ENCODE results near the gene CCL14. TPM values are rescaled to one million over a fixed set of nuclear protein-coding genes. Genes with fewer than 3 reads are reported as not detected.
A peak's percentile ranks its signal among the peaks of the same experiment; 100 is the strongest.
"Not testable (repeated sequence)": the region's sequence is repeated elsewhere in the genome, so short reads cannot be mapped to it uniquely, and the experiment has no call there.

CCL14 gene
- total RNA-seq, 2 donors from 2014 or later = not detected

- Mint-ChIP-seq H3K9me3 (no peaks in the 10 kb centered on the region), H3K4me3 (no peak overlapping the region), H3K36me3 (ENCODE audit: low read depth) (no peaks in the 10 kb centered on the region), H3K27me3 (peaks cover 16% of the 10 kb centered on the region), H3K4me1 (no peaks in the 10 kb centered on the region), H3K27ac (no peak overlapping the region)
- no peak for ATAC-seq (replicated peaks)
These were observed 15.5 kb upstream of the CCL14 start for GRCh38 chr17:36001862-36002603.

DNA sequence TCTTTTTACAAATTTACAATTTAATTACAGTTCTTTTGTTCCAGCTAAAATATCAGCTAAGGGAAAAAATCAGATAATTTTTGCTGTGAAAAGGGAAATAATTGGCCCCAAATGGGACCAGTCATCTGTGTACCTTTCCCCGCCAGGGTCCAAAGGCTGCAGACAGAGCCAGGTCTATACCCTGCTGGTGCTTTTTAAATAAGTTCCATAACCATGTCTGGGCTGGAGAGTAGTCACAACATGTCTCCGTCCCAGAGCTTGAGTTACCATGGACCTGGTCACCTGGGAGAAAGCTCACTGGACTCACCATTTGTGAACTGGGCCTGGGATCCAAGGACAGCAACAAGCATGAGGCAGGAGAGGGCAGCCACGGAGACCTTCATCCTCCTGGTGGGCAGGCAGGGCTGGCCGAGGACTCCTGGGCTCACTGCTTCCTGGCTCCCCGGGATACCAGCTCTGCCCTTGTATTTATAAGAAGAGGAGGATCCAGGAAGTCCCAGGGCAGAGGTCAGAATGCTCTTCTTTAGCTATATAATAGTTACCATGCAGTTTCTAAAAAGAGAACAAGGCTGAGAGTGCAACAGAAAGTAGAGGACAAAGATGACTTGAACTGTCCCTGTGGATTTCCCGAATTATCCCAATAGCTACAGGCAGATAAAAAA lies 14.7 kb upstream of the CCL14 start, which contains the start of gene CCL15:
Gene CCL15 (minus strand): TSS at position 444 of the 662 bp plus-strand sequence. CDS start 61 bp downstream, at position 383.
- no peaks in the 10 kb centered on the region for H3K36me3 Mint-ChIP-seq (ENCODE audit: low read depth)
- ATAC-seq (replicated peaks) = no peak
- H3K27ac Mint-ChIP-seq = no peak within 1 kb of the TSS
- H3K27me3 Mint-ChIP-seq = peaks cover 21% of the 10 kb centered on the region
- no peaks in the 10 kb centered on the region for H3K4me1 Mint-ChIP-seq
- no peak within 1 kb of the TSS for H3K4me3 Mint-ChIP-seq
- H3K9me3 Mint-ChIP-seq = no peaks in the 10 kb centered on the region

DNA sequence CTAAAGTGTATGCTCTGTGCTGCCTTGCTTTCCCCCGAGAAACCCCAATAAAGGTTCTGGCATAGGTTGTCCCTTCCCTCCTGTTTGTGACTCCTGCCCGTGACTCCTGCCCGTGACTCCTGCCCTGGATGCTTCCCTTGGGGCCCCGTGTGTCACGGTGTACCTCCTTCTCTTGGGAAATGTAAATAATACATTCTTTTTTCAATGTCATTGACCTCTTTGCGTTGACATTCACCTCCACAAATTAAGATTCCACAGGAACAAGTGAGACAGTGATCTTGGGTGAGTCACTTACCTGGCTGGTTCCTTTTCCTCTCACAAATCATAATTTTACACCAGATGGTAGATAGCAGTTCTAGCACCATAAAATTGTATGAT lies 14.2 kb upstream of the CCL14 start:
- no peaks in the 10 kb centered on the region for H3K9me3 Mint-ChIP-seq

DNA sequence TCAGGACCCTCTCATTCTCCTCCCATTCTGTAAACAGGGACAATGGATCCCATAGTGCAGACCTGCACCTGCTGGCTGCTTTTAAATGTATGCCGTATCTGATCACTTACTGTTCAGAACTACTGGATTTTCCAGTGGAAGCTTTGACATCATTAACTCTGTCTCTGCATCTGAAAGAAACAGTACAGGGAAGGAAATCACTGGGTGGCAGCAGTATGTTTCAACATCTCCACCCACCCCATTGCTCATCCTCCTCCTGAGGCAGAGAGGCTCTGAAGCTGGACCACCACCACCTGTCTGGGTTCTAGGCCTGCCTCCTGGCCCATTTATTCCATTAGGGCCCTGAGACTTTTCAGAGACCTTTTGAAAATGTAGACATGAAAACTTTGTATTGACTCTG lies 12.2 kb upstream of the CCL14 start:
- Mint-ChIP-seq H3K4me1 (no peaks in the 10 kb centered on the region), H3K4me3 (no peak overlapping the region), H3K27ac (no peak overlapping the region), H3K36me3 (ENCODE audit: low read depth) (no peaks in the 10 kb centered on the region), H3K27me3 (peaks cover 25% of the 10 kb centered on the region), H3K9me3 (no peaks in the 10 kb centered on the region)
- ATAC-seq (replicated peaks) = no peak

More for the DNA sequence above, 14.2 kb upstream of the CCL14 start:
- no peak for ATAC-seq (replicated peaks)
- H3K27me3 Mint-ChIP-seq = peaks cover 21% of the 10 kb centered on the region
- no peak overlapping the region for H3K4me3 Mint-ChIP-seq
- no peaks in the 10 kb centered on the region for H3K4me1 Mint-ChIP-seq
- H3K27ac Mint-ChIP-seq = no peak overlapping the region
- no peaks in the 10 kb centered on the region for H3K36me3 Mint-ChIP-seq (ENCODE audit: low read depth)

DNA sequence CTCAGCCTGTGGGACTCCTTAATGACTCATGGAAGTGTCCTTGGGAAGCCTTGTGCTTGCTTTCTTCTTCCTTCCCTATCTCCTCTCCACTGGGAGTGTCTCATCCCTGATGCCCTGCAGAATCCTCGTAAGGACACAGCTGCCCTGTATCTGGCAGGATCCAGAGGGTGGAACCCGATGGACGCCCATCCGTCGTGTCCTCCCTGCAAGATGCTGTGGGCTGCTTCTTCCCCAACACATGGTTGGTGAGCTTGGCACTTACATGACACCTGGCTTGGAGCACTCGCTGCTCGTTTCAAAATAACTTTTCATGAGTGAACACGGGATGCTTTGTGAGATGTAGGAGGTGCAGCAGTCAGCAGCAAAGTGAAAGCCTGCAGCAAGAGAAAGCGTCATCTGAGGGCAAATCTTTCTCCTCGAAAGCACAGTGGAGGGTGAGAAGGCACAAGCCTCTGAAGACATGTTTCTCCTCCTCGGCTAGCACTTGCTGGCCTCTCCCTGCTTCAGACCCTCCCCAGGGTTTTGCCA lies 11.6 kb upstream of the CCL14 start:
- Mint-ChIP-seq H3K9me3 (no peaks in the 10 kb centered on the region), H3K27ac (no peak overlapping the region), H3K4me1 (no peaks in the 10 kb centered on the region), H3K36me3 (ENCODE audit: low read depth) (no peaks in the 10 kb centered on the region), H3K4me3 (no peak overlapping the region), H3K27me3 (peaks cover 25% of the 10 kb centered on the region)
- ATAC-seq (replicated peaks) = no peak

DNA sequence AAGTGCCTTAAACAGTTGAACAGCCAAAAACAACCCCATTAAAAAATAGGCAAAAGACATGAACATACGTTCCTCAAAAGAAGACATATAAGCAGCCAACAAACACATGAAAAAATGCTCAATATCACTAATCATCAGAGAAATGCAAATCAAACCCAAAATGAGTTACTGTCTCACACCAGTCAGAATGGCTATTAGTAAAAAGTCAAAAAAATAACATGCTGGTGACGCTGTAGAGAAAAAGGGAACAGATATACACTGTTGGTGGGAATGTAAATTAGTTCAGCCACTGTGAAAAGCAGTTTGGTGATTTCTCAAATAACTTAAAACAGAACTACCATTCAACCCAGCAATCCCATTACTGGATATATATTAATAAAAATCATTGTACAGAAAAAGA lies 8.8 kb upstream of the CCL14 start:
- peaks cover 23% of the 10 kb centered on the region for H3K27me3 Mint-ChIP-seq
- not testable (repeated sequence) for H3K36me3 Mint-ChIP-seq (ENCODE audit: low read depth); H3K4me3 Mint-ChIP-seq; H3K4me1 Mint-ChIP-seq; H3K9me3 Mint-ChIP-seq; H3K27ac Mint-ChIP-seq; ATAC-seq (replicated peaks)

DNA sequence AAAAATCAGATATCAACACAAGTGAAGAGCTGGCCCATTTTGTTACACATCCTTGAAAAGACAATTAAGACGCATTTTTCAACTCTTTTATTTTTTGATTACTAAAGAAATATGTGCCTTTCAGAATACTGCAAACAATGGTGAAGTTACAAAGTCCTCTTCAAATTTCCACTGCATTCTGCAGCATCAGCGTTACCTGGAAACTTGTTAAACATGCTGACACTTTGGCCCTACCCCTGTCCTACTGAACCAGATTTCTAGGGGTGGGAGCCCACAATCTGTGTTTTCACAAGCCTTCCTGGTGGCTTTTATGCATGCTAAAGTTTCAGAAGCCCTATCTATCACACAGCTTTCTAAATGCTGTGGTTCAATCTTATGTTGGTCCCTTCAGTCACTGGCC lies 4.5 kb upstream of the CCL14 start:
- Mint-ChIP-seq H3K4me1 (no peaks in the 10 kb centered on the region), H3K36me3 (ENCODE audit: low read depth) (no peaks in the 10 kb centered on the region), H3K4me3 (no peak overlapping the region), H3K27me3 (peaks cover 12% of the 10 kb centered on the region), H3K27ac (no peak overlapping the region), H3K9me3 (peaks cover 4% of the 10 kb centered on the region)
- no peak for ATAC-seq (replicated peaks)

GRCh38 chr17:35988164-35988563 lies 1.6 kb upstream of the CCL14 start:
- no peaks in the 10 kb centered on the region for H3K36me3 Mint-ChIP-seq (ENCODE audit: low read depth)
- H3K4me1 Mint-ChIP-seq = no peaks in the 10 kb centered on the region

GRCh38 chr17:35984140-35984539 lies 2.4 kb downstream of the CCL14 start:
- Mint-ChIP-seq H3K36me3 (ENCODE audit: low read depth) (no peaks in the 10 kb centered on the region), H3K27ac (no peak overlapping the region), H3K27me3 (peaks cover 16% of the 10 kb centered on the region), H3K4me3 (no peak overlapping the region), H3K4me1 (no peaks in the 10 kb centered on the region), H3K9me3 (no peaks in the 10 kb centered on the region)
- ATAC-seq (replicated peaks) = no peak

More at GRCh38 chr17:35988164-35988563, 1.6 kb upstream of the CCL14 start:
- Mint-ChIP-seq H3K27me3 (peaks cover 12% of the 10 kb centered on the region), H3K27ac (no peak overlapping the region), H3K9me3 (peaks cover 4% of the 10 kb centered on the region), H3K4me3 (no peak overlapping the region)
- no peak for ATAC-seq (replicated peaks)

DNA sequence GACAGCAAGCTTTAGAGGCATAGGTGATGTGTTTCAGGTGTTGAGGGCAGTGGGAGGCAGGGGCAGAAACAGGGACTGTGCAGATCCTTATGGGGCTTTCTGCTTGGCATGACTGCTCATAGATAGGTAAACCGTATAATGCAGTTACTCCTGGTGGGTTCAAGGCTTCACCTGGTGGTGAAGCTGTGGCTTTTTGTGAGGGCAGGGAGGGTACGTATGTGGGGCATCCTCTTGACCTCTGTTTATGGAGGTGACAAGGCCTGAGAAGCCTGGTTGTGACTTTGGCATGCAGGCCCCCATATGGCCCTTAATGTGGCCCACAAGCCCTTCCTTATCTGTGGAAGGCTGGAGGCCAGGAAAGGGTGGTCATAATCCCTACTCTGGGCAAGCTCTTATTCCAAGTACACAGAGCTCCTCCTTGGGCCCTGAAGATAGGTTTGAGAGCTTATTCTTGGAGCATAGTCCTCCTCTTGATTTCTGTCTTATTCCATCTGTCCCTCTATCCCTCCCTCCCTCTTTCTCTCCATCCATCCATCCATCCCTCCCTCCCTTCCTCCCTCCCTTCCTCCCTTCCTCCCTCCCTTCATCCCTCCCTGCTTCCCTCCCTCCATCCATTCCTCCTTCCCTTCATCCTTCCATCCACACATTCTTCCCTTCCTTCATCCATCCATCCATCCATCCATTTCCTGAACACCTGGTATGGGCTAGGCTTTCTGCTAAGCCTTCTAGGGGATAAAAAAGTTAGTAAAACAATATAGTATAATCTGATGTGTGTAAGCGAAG lies 3.9 kb downstream of the CCL14 start:
- Mint-ChIP-seq H3K4me1 (no peaks in the 10 kb centered on the region), H3K27me3 (peaks cover 27% of the 10 kb centered on the region), H3K36me3 (ENCODE audit: low read depth) (no peaks in the 10 kb centered on the region), H3K4me3 (no peak overlapping the region), H3K9me3 (no peaks in the 10 kb centered on the region), H3K27ac (no peak overlapping the region)
- ATAC-seq (replicated peaks) = no peak

DNA sequence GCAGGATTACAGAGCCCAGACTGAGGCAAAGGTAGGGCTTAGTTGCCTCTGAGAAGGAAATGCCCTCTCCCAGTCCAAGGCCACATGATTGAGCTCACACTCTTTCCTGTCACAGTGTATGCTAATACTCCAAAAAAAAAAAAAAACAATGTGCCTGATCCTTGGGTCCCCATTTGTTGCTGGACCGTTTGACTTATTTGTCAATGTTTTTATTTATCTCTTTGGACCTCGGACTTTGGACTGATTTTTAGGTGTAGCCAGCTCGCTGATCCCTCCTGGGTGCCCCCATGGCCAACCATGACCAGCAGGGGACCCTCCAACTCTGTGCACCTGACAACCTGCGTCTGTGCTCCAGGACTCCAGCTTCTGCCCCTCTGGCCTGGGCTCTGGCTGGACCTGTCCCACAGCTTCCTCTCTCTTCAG lies 4.6 kb downstream of the CCL14 start:
- ATAC-seq (replicated peaks) = no peak
- no peak overlapping the region for H3K4me3 Mint-ChIP-seq
- no peaks in the 10 kb centered on the region for H3K9me3 Mint-ChIP-seq
- no peaks in the 10 kb centered on the region for H3K36me3 Mint-ChIP-seq (ENCODE audit: low read depth)
- peaks cover 27% of the 10 kb centered on the region for H3K27me3 Mint-ChIP-seq
- no peak overlapping the region for H3K27ac Mint-ChIP-seq
- H3K4me1 Mint-ChIP-seq = no peaks in the 10 kb centered on the region

DNA sequence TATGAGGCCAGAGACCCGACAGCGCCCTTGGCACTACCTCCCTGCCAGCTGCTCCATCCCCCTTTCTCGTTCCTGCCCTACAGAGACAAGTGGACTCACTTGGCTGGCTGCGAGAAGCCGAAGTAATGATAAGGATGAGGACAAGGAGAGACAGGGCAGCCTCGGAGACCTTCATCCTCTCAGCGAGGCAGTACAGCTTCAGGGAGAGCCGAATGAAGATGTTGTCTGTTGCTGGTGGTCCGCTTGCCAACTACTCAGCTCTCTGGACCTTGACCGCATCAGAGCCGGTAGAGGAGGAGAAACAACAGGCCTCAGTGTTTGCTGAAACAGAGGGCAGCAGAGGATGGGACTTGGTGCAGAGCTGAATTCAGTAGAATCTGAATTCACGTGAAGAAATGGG lies 5.3 kb downstream of the CCL14 start, which contains the start of gene CCL16:
Gene CCL16 (minus strand): TSS at position 252 of the 400 bp plus-strand sequence. CDS start 77 bp downstream, at position 175.
- ATAC-seq (replicated peaks) = no peak
- Mint-ChIP-seq H3K27ac (no peak within 1 kb of the TSS), H3K4me3 (no peak within 1 kb of the TSS), H3K4me1 (no peaks in the 10 kb centered on the region), H3K27me3 (peaks cover 31% of the 10 kb centered on the region), H3K9me3 (no peaks in the 10 kb centered on the region), H3K36me3 (ENCODE audit: low read depth) (no peaks in the 10 kb centered on the region)

DNA sequence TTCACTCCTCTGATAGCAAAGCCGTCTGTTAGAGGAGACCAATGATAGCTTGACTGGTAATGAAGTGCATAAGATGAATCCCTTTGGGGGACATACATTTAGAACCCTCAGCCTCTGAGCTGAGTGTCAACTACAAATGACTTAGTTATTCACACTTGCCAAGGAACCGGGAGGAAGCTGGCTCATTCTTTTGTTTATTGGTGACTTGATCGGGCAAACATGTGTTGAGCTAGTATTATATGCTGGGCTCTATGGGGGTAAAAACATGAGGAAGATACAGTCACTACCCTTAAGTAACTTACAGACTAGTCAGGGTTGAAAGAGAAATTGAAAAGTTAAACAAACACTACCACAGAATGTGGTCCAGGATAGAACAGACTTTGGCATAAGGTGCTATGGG lies 8.2 kb downstream of the CCL14 start:
- H3K9me3 Mint-ChIP-seq = no peaks in the 10 kb centered on the region
- H3K27me3 Mint-ChIP-seq = peaks cover 28% of the 10 kb centered on the region
- H3K4me3 Mint-ChIP-seq = no peak overlapping the region
- H3K27ac Mint-ChIP-seq = peak overlapping the region; percentile 8
- no peaks in the 10 kb centered on the region for H3K4me1 Mint-ChIP-seq
- no peaks in the 10 kb centered on the region for H3K36me3 Mint-ChIP-seq (ENCODE audit: low read depth)
- no peak for ATAC-seq (replicated peaks)

GRCh38 chr17:35977509-35977908 lies 9.0 kb downstream of the CCL14 start:
- ATAC-seq (replicated peaks) = no peak
- H3K27ac Mint-ChIP-seq = no peak overlapping the region
- H3K9me3 Mint-ChIP-seq = no peaks in the 10 kb centered on the region
- H3K36me3 Mint-ChIP-seq (ENCODE audit: low read depth) = no peaks in the 10 kb centered on the region
- H3K4me1 Mint-ChIP-seq = no peaks in the 10 kb centered on the region
- no peak overlapping the region for H3K4me3 Mint-ChIP-seq
- H3K27me3 Mint-ChIP-seq = peaks cover 24% of the 10 kb centered on the region

Measured in activated T-helper 17 cell treated with anti-CD3 and anti-CD28 coated beads, Interleukin-2, amount 50 U/mL, for 72 hours (primary cell).